GM12865 (cell line): ENCODE measurements around the gene CDH15.

Experiments
- DNase-seq: peaks from one replicate; pipeline ENCODE4 v3.0.0; 2010; ENCODE audit warnings: low read depth
- H3K4me3 ChIP-seq: 2 replicates; pipeline ENCODE4 v1.5.1; 2011; ENCODE audit warnings: mild to moderate bottlenecking, low read depth, low read length, control low read depth
- CTCF ChIP-seq: IDR thresholded peaks from 2 replicates; pipeline ENCODE4 v1.5.1; 2011; ENCODE audit warnings: low read length, control low read depth, low read depth, inconsistent platforms; ENCODE audit not compliant: insufficient read depth; ENCODE audit errors: missing control alignments

Gene CDH15

DNA sequence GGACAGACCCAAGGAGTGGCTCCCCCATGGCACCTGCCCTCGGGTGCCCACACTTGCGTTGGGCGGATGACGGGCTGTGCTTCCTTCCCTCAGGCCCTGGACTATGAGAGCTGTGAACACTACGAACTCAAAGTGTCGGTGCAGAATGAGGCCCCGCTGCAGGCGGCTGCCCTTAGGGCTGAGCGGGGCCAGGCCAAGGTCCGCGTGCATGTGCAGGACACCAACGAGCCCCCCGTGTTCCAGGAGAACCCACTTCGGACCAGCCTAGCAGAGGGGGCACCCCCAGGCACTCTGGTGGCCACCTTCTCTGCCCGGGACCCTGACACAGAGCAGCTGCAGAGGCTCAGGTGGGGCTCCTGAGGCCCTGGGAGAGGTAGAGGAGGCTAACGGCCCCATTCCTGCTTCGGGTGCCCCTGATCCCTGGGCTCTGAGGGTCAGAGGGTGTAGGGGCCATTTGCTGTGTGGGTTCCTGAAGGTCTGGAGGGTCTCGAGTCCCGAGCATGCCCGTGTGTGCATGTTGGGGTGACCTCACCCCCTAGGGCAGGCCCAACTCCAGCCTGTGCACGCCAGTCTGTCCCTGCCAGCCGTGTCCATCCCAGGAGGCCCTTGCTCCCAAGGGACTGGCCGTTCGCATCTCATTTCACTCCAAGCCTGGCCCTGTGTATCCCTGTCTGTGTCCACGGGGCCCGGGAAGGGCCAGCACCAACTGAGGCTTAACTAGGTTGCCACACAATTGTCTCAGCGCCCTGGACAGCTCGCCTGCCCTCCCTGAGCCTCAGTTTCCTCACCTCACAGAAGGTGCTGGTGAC, 18.8 kb downstream of the CDH15 start:
- TF ChIP-seq CTCF: no peak
- no peak overlapping the region for H3K4me3 ChIP-seq

DNA sequence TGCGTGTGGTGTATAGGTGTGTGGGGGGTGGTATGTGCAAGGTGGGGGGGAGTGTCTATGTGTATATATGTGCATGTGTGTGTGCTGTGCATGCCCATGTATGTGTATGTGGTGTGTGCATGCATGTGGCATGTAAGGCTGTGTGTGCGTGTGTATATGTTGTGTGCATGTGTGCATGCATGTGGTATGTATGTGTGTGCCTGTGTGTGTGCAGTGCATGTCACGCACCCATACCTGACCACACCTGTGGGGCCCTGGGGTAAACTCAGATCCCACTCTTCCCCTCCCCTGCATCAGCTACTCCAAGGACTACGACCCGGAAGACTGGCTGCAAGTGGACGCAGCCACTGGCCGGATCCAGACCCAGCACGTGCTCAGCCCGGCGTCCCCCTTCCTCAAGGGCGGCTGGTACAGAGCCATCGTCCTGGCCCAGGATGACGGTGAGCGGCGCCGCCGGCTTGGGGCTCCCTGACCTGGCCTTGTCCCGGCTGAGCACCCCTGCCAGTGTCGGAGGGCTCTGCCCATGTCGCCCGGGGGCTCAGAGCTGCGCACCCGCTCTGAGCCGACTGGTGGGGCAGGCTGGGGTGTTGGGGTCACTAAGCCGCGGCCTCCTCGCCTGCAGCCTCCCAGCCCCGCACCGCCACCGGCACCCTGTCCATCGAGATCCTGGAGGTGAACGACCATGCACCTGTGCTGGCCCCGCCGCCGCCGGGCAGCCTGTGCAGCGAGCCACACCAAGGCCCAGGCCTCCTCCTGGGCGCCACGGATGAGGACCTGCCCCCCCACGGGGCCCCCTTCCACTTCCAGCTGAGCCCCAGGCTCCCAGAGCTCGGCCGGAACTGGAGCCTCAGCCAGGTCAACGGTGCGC, 19.7 kb downstream of the CDH15 start:
- no peak for DNase-seq
- H3K4me3 ChIP-seq: no peak overlapping the region
- TF ChIP-seq CTCF: no peak

More for the DNA sequence above, 18.8 kb downstream of the CDH15 start:
- DNase-seq: no peak

DNA sequence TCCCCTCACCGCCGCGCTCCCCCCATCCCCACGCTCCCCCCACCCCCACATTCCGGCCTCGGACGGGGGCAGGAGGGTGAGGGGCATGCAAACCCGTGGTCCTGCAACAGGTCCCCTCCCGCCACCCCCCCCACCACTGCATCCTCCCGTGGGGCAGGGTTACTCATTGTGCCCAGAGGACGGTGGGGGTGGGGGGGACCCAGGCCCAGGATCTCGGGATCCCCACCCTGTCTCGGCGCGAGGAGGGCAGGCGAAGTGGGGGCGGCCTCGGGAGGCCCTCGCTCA, 20.3 kb downstream of the CDH15 start:
- DNase-seq: no peak
- H3K4me3 ChIP-seq: peak overlapping the region; percentile 39; the same call in 1 of the 2 replicates
- TF ChIP-seq CTCF: no peak

DNA sequence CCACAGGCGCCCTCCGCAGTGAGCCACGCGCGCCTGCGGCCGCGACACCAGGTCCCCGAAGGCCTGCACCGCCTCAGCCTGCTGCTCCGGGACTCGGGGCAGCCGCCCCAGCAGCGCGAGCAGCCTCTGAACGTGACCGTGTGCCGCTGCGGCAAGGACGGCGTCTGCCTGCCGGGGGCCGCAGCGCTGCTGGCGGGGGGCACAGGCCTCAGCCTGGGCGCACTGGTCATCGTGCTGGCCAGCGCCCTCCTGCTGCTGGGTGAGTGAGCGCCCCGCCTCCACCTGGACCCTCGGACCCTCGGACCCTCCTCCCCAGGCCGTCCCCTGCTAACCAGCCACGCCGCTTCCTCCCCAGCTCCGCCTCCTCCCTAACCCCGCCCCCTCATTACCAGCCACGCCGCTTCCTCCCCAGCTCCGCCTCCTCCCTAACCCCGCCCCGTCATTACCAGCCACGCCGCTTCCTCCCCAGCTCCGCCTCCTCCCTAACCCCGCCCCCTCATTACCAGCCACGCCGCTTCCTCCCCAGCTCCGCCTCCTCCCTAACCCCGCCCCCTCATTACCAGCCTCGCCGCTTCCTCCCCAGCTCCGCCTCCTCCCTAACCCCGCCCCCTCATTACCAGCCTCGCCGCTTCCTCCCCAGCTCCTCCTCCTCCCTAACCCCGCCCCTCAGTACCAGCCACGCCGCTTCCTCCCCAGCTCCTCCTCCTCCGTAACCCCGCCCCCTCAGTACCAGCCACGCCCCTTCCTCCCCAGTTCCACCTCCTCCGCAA, 20.8 kb downstream of the CDH15 start:
- H3K4me3 ChIP-seq: peak overlapping the region; percentile 39
- DNase-seq: peak; percentile 89

- no peak for DNase-seq
Measured at GRCh38 chr16:89192956-89193575, 21.5 kb downstream of the CDH15 start.

DNA sequence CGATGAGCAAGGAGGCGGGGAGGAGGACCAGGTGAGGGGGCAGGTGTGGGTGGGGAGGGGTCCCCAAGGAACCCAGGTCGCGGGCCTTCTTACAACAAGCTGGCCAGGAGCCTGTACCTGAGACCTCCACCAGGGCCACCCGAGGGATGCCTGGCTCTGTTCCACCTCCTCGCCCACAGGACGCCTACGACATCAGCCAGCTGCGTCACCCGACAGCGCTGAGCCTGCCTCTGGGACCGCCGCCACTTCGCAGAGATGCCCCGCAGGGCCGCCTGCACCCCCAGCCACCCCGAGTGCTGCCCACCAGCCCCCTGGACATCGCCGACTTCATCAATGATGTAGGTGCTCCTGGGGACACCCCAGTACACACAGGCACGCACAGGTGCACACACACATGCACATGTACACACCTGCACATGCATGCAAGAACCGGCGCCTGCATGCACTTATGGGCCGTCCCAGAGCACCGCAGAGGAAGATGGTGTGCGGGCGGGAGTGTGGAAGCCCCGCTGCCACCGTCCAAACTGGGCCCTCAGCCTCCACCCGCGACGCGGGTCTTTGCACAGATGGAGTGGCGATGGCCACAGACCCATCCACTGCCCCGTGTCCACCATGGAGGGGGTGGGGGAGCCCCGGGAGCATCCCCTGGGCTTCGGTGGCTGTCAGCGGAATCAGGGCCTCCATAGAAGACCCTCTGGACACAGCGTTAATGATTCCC, 22.2 kb downstream of the CDH15 start:
- TF ChIP-seq CTCF: no peak
- H3K4me3 ChIP-seq: no peak overlapping the region
- no peak for DNase-seq

More at GRCh38 chr16:89192956-89193575, 21.5 kb downstream of the CDH15 start:
- no peak overlapping the region for H3K4me3 ChIP-seq
- TF ChIP-seq CTCF: no peak
